SK-N-MC (cell line): ENCODE measurements around the gene PGM2.
"Not testable (repeated sequence)": the region's sequence is repeated elsewhere in the genome, so short reads cannot be mapped to it uniquely, and the experiment has no call there.

ENCODE experiments used
- DNase-seq: peaks from one replicate; pipeline ENCODE4 v3.0.0-alpha.2; 2011; ENCODE audit warnings: low read depth, low spot score
- H3K27ac ChIP-seq: fragments of 200-600 bp; sonication (generic); 2 replicates; pipeline ENCODE4 v1.5.1; 2016; ENCODE audit warnings: mixed run types
- H3K36me3 ChIP-seq: fragments of 200-600 bp; sonication (generic); 2 replicates; pipeline ENCODE4 v1.6.1; 2017; ENCODE audit warnings: antibody characterized with exemption, low read length, mixed read lengths; ENCODE audit not compliant: insufficient read depth
- H3K4me3 ChIP-seq: fragments of 200-600 bp; sonication (generic); 2 replicates; pipeline ENCODE4 v1.5.1; 2016
- H3K9ac ChIP-seq: fragments of 200-600 bp; sonication (generic); 2 replicates; pipeline ENCODE4 v1.8.0; 2017; ENCODE audit warnings: mixed run types, mixed read lengths; ENCODE audit not compliant: insufficient read length
- H3K9me3 ChIP-seq: fragments of 200-600 bp; sonication (generic); 2 replicates; pipeline ENCODE4 v1.6.1; 2017; ENCODE audit warnings: low read depth, mild to moderate bottlenecking, antibody characterized with exemption, low read length, moderate library complexity, mixed read lengths
- EZH2 ChIP-seq: fragments of 200-600 bp; sonication (generic); IDR thresholded peaks from one replicate; pipeline ENCODE4 v1.6.1; 2017; ENCODE audit warnings: antibody characterized with exemption
- FOXP2 ChIP-seq: optimal IDR thresholded peaks from 2 replicates; pipeline ENCODE3; 2011; ENCODE audit warnings: mild to moderate bottlenecking, moderate library complexity; ENCODE audit not compliant: insufficient read depth; ENCODE audit errors: extremely low read length, control extremely low read depth
- POLR2AphosphoS5 ChIP-seq: IDR thresholded peaks from 2 replicates; pipeline ENCODE4 v1.6.1; 2012; ENCODE audit warnings: mild to moderate bottlenecking, low read depth, low read length, borderline replicate concordance

Gene PGM2

DNA sequence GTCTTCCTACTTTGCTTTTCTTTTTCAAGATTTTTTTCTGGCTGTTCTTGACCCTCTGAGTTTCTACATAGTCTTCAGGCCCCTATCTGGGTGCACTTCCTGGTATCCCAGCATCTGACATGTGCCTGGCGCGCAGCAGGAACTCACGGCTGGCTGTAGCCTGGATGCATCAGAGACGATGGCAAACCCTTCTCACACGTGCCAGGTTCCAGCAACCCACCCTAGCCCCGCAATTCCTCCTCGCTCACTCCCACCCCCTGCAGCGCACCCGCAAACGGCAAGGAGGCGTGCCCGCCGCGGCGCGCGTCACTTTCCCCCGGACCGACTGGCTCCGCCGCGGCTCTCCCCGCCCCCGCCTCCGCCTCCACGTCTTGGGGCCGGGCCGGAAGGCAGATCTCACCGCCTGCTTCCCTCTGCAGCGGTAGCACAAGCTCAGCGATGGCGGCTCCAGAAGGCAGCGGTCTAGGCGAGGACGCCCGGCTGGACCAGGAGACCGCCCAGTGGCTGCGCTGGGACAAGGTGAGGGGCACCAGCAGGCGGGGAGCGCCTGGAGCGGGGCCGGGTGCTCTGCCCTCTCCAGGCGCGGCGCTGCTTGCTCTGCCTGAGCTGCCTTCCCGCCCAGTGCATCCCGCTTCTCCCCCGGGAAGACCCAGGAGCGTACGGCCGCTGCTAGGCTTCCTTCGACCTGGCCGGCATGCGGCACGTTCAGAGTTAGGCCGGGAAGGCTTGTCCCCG, at the start of gene PGM2:
Gene PGM2, plus strand, starts transcription at position 392 of the 735 bp plus-strand sequence. Its CDS starts 47 bp downstream, at position 439.
- H3K9me3 ChIP-seq: no peaks in the 10 kb centered on the region
- H3K4me3 ChIP-seq: peak within 1 kb of the TSS; percentile 85
- DNase-seq: no peak
- TF ChIP-seq POLR2AphosphoS5 (peak; percentile 85), EZH2 (no peak)
- H3K9ac ChIP-seq: peak within 1 kb of the TSS; percentile 70
- H3K27ac ChIP-seq: no peak within 1 kb of the TSS
- H3K36me3 ChIP-seq: peaks cover 6% of the 10 kb centered on the region; the same call in 1 of the 2 replicates

DNA sequence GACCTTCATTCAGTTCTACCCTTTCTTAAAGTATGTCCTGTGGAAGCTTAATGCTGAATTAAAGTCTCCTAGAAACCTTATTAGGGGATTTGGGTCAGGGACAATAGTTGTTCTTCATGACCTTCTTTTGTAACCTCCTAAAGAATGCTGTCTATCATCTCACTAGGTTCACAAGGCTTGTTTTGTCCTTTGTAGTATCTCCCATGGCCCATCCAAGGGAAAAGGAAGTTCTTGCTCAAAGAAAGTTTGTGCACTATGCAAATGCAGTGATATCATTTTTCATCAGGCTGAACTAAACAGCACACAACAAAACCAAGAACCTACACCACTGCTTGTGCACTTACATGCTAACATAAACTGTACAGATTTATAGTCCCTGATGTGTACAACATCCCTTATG, 46.6 kb upstream of the PGM2 start:
- no peak for DNase-seq
- no peak for TF ChIP-seq POLR2AphosphoS5
- no peak for TF ChIP-seq FOXP2
- no peak for TF ChIP-seq EZH2
- H3K4me3 ChIP-seq: no peak overlapping the region
- no peaks in the 10 kb centered on the region for H3K36me3 ChIP-seq
- no peaks in the 10 kb centered on the region for H3K9me3 ChIP-seq
- H3K9ac ChIP-seq: no peak overlapping the region
- no peak overlapping the region for H3K27ac ChIP-seq

GRCh38 chr4:37780444-37781130, 45.9 kb upstream of the PGM2 start:
- H3K9me3 ChIP-seq: no peaks in the 10 kb centered on the region
- no peak overlapping the region for H3K27ac ChIP-seq
- TF ChIP-seq EZH2 (no peak), FOXP2 (no peak), POLR2AphosphoS5 (no peak)
- no peak for DNase-seq
- no peak overlapping the region for H3K9ac ChIP-seq
- no peaks in the 10 kb centered on the region for H3K36me3 ChIP-seq
- no peak overlapping the region for H3K4me3 ChIP-seq

DNA sequence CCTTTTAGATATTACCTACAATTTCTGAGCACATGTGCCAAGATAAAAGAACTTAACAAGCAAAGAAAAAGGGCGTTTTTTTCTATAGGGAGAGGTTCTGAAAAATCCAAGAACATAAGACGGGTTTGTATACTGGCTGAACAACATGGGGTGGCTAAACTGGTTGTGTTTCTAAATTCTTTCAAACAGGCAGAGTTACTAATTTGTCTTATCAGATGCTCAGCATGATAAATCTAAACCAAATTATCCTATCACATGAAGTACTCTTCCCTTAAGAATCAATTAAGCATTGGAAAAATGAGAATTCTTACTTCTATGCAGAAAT, 45.4 kb upstream of the PGM2 start:
- no peaks in the 10 kb centered on the region for H3K36me3 ChIP-seq
- H3K27ac ChIP-seq: no peak overlapping the region
- H3K9me3 ChIP-seq: no peaks in the 10 kb centered on the region
- no peak overlapping the region for H3K4me3 ChIP-seq
- H3K9ac ChIP-seq: no peak overlapping the region
- no peak for TF ChIP-seq FOXP2
- TF ChIP-seq EZH2: no peak
- TF ChIP-seq POLR2AphosphoS5: no peak
- no peak for DNase-seq

DNA sequence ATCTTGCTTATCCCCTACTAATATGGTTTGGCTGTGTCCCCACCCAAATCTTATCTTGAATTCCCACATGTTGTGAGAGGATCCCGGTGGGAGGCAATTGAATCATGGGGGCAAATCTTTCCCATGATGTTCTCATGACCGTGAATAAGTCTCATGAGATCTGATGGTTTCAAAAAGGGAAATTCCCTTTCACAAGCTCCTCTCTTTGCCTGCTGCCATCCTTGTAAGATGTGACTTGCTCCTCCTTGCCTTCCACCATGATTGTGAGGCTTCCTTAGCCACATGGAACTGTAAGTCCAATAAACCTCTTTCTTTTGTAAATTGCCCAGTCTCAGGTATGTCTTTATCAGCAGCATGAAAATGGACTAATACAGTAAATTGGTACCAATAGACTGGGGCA, 40.2 kb upstream of the PGM2 start:
- not testable (repeated sequence) for H3K4me3 ChIP-seq, H3K27ac ChIP-seq, DNase-seq, H3K9ac ChIP-seq, H3K9me3 ChIP-seq, H3K36me3 ChIP-seq

GRCh38 chr4:37787883-37788460, 38.5 kb upstream of the PGM2 start:
- H3K9me3 ChIP-seq, H3K27ac ChIP-seq, H3K9ac ChIP-seq, H3K4me3 ChIP-seq, DNase-seq, H3K36me3 ChIP-seq: not testable (repeated sequence)

DNA sequence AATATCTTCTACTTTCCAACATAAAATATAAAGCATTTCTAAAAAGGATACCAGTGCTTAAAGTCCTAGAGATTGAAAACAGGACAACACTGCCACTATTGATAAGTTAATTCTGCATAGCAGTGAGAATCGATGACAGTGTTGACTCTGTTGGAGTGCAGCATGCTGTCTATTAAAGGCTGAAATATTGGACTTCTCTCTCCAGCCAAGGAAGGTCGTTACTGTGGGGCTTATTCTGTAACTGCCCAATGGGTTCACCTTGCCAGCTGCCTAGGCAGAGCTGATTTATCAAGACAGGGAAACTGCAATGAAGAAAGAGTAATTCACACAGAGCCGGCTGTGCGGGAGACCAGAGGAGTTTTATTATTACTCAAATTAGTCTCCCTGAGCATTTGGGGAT, 37.7 kb upstream of the PGM2 start:
- Histone ChIP-seq H3K36me3 (no peaks in the 10 kb centered on the region), H3K9ac (no peak overlapping the region)
- no peak for DNase-seq

DNA sequence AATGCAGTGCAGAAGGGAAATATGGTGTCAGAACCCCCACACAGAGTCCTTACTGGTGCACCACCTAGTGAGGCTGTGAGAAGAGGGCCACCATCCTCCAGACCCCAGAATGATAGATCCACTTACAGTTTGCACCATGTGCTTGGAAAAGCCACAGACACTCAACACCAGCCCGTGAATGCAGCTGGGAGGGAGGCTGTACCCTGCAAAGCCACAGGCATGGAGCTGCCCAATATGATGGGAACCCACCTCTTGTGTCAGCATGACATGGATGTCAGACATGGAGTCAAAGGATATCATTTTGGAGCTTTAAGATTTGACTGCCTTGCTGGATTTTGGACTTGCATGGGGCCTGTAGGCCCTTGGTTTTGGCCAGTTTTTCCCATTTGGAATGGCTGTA, 34.2 kb upstream of the PGM2 start:
- no peak for DNase-seq
- Histone ChIP-seq H3K4me3 (no peak overlapping the region), H3K9me3 (no peaks in the 10 kb centered on the region), H3K36me3 (no peaks in the 10 kb centered on the region), H3K27ac (no peak overlapping the region), H3K9ac (no peak overlapping the region)
- no peak for TF ChIP-seq FOXP2

More for the DNA sequence above, 37.7 kb upstream of the PGM2 start:
- Histone ChIP-seq H3K9me3 (no peaks in the 10 kb centered on the region), H3K4me3 (no peak overlapping the region), H3K27ac (no peak overlapping the region)
- TF ChIP-seq POLR2AphosphoS5: no peak
- TF ChIP-seq FOXP2: no peak
- no peak for TF ChIP-seq EZH2

DNA sequence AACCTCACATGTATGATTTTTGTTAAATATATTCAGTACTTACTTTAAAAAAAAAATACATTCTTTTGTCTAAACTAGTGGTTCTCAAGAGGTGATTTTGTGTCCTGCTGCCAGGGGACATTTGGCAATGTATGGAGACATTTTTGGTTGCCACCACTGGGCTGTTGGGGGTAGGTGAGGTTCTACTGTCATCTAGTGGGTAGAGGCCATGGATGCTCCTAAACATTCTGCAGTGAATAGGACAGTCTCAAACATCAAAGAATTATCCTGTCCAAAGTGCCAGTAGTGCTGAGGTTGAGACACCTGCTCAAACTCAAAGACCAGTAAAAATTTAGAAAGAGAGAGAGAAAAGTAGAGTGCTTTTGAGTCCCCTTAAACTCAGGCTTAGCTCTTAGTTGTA, 32.9 kb upstream of the PGM2 start:
- Histone ChIP-seq H3K36me3 (no peaks in the 10 kb centered on the region), H3K27ac (no peak overlapping the region), H3K9me3 (no peaks in the 10 kb centered on the region), H3K4me3 (no peak overlapping the region), H3K9ac (no peak overlapping the region)
- DNase-seq: no peak
- TF ChIP-seq FOXP2 (no peak), EZH2 (no peak), POLR2AphosphoS5 (no peak)
